Measurements from ENCODE around the gene RAB29. TPM values are rescaled to one million over a fixed set of nuclear protein-coding genes. Genes with fewer than 3 reads are reported as not detected.

Gene RAB29
- total RNA-seq, 1 donor from 2014 or later = 6.4 TPM

Small RNAs within 50 kb of the gene (small RNA-seq; reads per million reads assigned to genes)
- not detected for gene RF00139 (ENCODE audit: low replicate concordance)

Other genes starting within 250 kb of the RAB29 start
- 9.1 TPM for gene ELK4, start 143.5 kb downstream of the RAB29 start, total RNA-seq
- 1.2 TPM for gene SLC45A3, start 95.0 kb downstream of the RAB29 start, total RNA-seq
- gene NUCKS1, start 25.3 kb downstream of the RAB29 start, total RNA-seq = 162 TPM
- gene SLC41A1, start 37.7 kb upstream of the RAB29 start, total RNA-seq = 9.1 TPM
- gene PM20D1, start 74.7 kb upstream of the RAB29 start, total RNA-seq = under 0.01 TPM
- not detected for gene SLC26A9, start 168.0 kb upstream of the RAB29 start, total RNA-seq
- gene RAB7B, start 227.9 kb upstream of the RAB29 start, total RNA-seq = 0.49 TPM
- gene CTSE, start 248.4 kb upstream of the RAB29 start, total RNA-seq = 0.25 TPM